Measurements from ENCODE around the gene EEF1AKMT3. TPM values are rescaled to one million over a fixed set of nuclear protein-coding genes. Genes with fewer than 3 reads are reported as not detected.
A peak's percentile ranks its signal among the peaks of the same experiment; 100 is the strongest.

Gene EEF1AKMT3
- total RNA-seq, 3 donors from 2014 or later (not counting 1 experiment from before 2014, with no cell fraction given), result 1.3 to 2.6 (median 2.2) TPM

- H3K27me3 ChIP-seq (ENCODE audit: control insufficient read depth, insufficient read depth, low read length), result no peaks in the 10 kb centered on the region
- DNase-seq (no peak), ATAC-seq (no peak)
- H3K4me1 ChIP-seq (ENCODE audit: control insufficient read depth, insufficient read depth, low read length), result peaks cover 30% of the 10 kb centered on the region
- H3K27me3 Mint-ChIP-seq (ENCODE audit: low read depth in 2 of 2), result no peaks in the 10 kb centered on the region
- H3K4me1 Mint-ChIP-seq, result peaks cover 42 to 48% of the 10 kb centered on the region in 2 donors
- H3K27ac ChIP-seq (ENCODE audit: low read length), result no peak overlapping the region
- no peak overlapping the region for H3K4me3 ChIP-seq (ENCODE audit: low read length)
- H3K9me3 ChIP-seq (ENCODE audit: control insufficient read depth, insufficient read depth, low read length), result no peaks in the 10 kb centered on the region
- no peaks in the 10 kb centered on the region for H3K9me3 Mint-ChIP-seq
- H3K36me3 Mint-ChIP-seq, result peaks cover 7% of the 10 kb centered on the region
- H3K4me3 Mint-ChIP-seq, result no peak overlapping the region
- H3K27ac Mint-ChIP-seq, result peak overlapping the region in 1 of 2 donors; percentile 74
- intact Hi-C loops (cut with micrococcal nuclease), result no loop called here
- peaks cover 58% of the 10 kb centered on the region for H3K36me3 ChIP-seq (ENCODE audit: control insufficient read depth, insufficient read depth, low read length)
- TF ChIP-seq, protein P1, sequence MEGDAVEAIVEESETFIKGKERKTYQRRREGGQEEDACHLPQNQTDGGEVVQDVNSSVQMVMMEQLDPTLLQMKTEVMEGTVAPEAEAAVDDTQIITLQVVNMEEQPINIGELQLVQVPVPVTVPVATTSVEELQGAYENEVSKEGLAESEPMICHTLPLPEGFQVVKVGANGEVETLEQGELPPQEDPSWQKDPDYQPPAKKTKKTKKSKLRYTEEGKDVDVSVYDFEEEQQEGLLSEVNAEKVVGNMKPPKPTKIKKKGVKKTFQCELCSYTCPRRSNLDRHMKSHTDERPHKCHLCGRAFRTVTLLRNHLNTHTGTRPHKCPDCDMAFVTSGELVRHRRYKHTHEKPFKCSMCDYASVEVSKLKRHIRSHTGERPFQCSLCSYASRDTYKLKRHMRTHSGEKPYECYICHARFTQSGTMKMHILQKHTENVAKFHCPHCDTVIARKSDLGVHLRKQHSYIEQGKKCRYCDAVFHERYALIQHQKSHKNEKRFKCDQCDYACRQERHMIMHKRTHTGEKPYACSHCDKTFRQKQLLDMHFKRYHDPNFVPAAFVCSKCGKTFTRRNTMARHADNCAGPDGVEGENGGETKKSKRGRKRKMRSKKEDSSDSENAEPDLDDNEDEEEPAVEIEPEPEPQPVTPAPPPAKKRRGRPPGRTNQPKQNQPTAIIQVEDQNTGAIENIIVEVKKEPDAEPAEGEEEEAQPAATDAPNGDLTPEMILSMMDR (IDR thresholded peaks at IDR 0.05), result no peak
- 96% methylated on average over 31 of the region's 31 CpGs for WGBS (ENCODE audit: insufficient coverage)
Measured at GRCh38 chr12:57736741-57737466, 35.5 kb upstream of the EEF1AKMT3 start.

DNA sequence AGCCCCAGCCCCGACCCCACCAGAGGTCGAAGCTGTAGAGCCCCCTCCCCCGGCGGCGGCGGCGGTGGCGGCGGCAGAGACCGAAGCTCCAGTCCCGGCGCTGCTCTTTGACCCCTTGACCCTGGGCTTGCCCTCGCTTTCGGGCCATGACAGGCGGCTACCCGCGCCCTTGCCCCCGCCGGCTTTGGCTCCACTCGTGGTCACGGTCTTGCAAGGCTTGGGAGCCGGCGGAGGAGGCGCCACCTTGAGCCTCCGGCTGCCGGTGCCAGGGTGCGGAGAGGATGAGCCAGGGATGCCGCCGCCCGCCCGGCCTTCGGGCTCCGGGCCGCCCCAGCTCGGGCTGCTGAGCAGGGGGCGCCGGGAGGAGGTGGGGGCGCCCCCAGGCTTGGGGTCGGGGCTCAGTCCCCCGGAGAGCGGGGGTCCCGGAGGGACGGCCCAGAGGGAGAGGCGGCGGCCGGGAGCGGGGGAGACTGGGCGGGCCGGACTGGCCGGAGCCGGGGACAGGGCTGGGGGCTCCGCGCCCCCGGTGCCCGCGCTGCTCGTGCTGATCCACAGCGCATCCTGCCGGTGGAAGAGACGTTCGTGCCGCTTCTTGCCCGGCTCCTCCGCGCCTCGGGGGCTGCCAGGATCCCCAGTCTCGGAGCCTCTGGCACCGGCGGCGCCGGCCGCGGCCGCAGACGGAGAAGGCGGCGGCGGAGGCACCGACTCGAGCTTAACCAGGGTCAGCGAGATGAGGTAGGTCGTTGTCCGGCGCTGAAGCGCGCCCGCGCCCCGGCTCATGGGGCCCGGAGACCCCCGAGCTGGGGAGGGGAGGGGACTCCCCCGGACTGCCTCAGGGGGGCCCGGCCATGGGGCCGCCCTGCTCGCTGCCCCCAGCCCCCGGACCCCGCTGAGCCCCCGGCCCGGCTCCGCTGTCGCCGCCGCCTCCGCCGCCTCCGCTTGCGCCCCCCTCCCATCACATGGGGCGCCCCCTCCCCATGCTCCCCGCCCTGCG, 34.6 kb upstream of the EEF1AKMT3 start:
- Mint-ChIP-seq H3K27ac (no peak overlapping the region), H3K4me3 (no peak overlapping the region), H3K9me3 (no peaks in the 10 kb centered on the region), H3K4me1 (peaks cover 48 to 54% of the 10 kb centered on the region in 2 donors), H3K36me3 (peaks cover 7% of the 10 kb centered on the region), H3K27me3 (ENCODE audit: low read depth in 2 of 2) (no peaks in the 10 kb centered on the region)
- 95% methylated on average over 95 of the region's 110 CpGs for WGBS (ENCODE audit: insufficient coverage)
- Histone ChIP-seq H3K4me3 (ENCODE audit: low read length) (no peak overlapping the region), H3K27me3 (ENCODE audit: control insufficient read depth, insufficient read depth, low read length) (no peaks in the 10 kb centered on the region), H3K9me3 (ENCODE audit: control insufficient read depth, insufficient read depth, low read length) (no peaks in the 10 kb centered on the region), H3K36me3 (ENCODE audit: control insufficient read depth, insufficient read depth, low read length) (peaks cover 50% of the 10 kb centered on the region), H3K27ac (ENCODE audit: low read length) (no peak overlapping the region), H3K4me1 (ENCODE audit: control insufficient read depth, insufficient read depth, low read length) (peaks cover 37% of the 10 kb centered on the region)
- no peak for DNase-seq
- no peak for ATAC-seq
- TF ChIP-seq, protein P1 (IDR thresholded peaks at IDR 0.05), result no peak
- intact Hi-C loops (cut with micrococcal nuclease), result no loop called here

- no peak for DNase-seq
- peak within 1 kb of the TSS; percentile 79 for H3K4me3 Mint-ChIP-seq
- no peaks in the 10 kb centered on the region for H3K27me3 Mint-ChIP-seq (ENCODE audit: low read depth in 2 of 2)
- peaks cover 48 to 54% of the 10 kb centered on the region in 2 donors for H3K4me1 Mint-ChIP-seq
- intact Hi-C loops (cut with micrococcal nuclease), result no loop called here
- no peak for ATAC-seq
- no peak within 1 kb of the TSS for H3K4me3 ChIP-seq (ENCODE audit: low read length)
- peaks cover 7% of the 10 kb centered on the region for H3K36me3 Mint-ChIP-seq
- H3K27me3 ChIP-seq (ENCODE audit: control insufficient read depth, insufficient read depth, low read length), result no peaks in the 10 kb centered on the region
- peaks cover 40% of the 10 kb centered on the region for H3K36me3 ChIP-seq (ENCODE audit: control insufficient read depth, insufficient read depth, low read length)
- peak within 1 kb of the TSS; percentile 85 to 93 for H3K27ac Mint-ChIP-seq
- 81% methylated on average over 32 of the region's 36 CpGs for WGBS (ENCODE audit: insufficient coverage)
- H3K9me3 ChIP-seq (ENCODE audit: control insufficient read depth, insufficient read depth, low read length), result no peaks in the 10 kb centered on the region
- TF ChIP-seq, protein P1 (IDR thresholded peaks at IDR 0.05), result no peak
- H3K27ac ChIP-seq (ENCODE audit: low read length), result peak within 1 kb of the TSS; percentile 89
- no peaks in the 10 kb centered on the region for H3K9me3 Mint-ChIP-seq
- H3K4me1 ChIP-seq (ENCODE audit: control insufficient read depth, insufficient read depth, low read length), result peaks cover 37% of the 10 kb centered on the region
Measured at GRCh38 chr12:57738661-57739237, 33.7 kb upstream of the EEF1AKMT3 start, which contains the start of gene AGAP2. TSS of gene AGAP2 (minus strand) at chr12:57738742. CDS start at chr12:57738246, 496 bp downstream.

Measured in natural killer cell (primary cell).